ENCODE data around the gene LRRC42. TPM values are rescaled to one million over a fixed set of nuclear protein-coding genes. Genes with fewer than 3 reads are reported as not detected.

Gene LRRC42
- total RNA-seq, 4 donors from 2014 or later = 20.1 to 36.3 (median 24.4) TPM

GRCh38 chr1:53944469-53945182 is 1.5 kb upstream of the LRRC42 start:
- peak overlapping the region; percentile 66 for H3K4me3 ChIP-seq (ENCODE audit: low read depth, poor library complexity, severe bottlenecking)
- DNase-seq (ENCODE audit: low spot score in 2 of 2) = no peak
- TF ChIP-seq POLR2A (IDR thresholded peaks at IDR 0.05) (no peak), CTCF (IDR thresholded peaks at IDR 0.05) (no peak)
- 55 to 57% methylated on average over 20 of the region's 20 CpGs for WGBS, 2 donors
- intact Hi-C loops (cut with DNase I; ENCODE audit: low total_unique reads) = no loop called here

- WGBS, 2 donors = 0 to 3% methylated on average over 16 of the region's 16 CpGs
- no peak for DNase-seq (ENCODE audit: low spot score in 2 of 2)
- H3K4me3 ChIP-seq (ENCODE audit: low read depth, poor library complexity, severe bottlenecking) = peak overlapping the region; percentile 66
- TF ChIP-seq POLR2A (IDR thresholded peaks at IDR 0.05) (no peak), CTCF (IDR thresholded peaks at IDR 0.05) (no peak)
- intact Hi-C loops (cut with DNase I; ENCODE audit: low total_unique reads) = no loop called here
These were observed 1.0 kb upstream of the LRRC42 start for GRCh38 chr1:53945183-53945432.

GRCh38 chr1:53945433-53946251 is 508 bp upstream of the LRRC42 start, which contains the start of gene IFT25:
Gene IFT25 (minus strand): TSS chr1:53945699. CDS start chr1:53940082, 5,617 bp downstream.
- 0 to 1% methylated on average over 32 to 47 of the region's 90 CpGs for WGBS, 2 donors
- H3K4me3 ChIP-seq (ENCODE audit: low read depth, poor library complexity, severe bottlenecking) = peak within 1 kb of the TSS; percentile 66
- TF ChIP-seq CTCF (IDR thresholded peaks at IDR 0.05) (no peak), POLR2A (IDR thresholded peaks at IDR 0.05) (peak in 1 of 2 donors; percentile 18)
- intact Hi-C loops (cut with DNase I; ENCODE audit: low total_unique reads) = no loop called here
- peak; percentile 96 to 100 for DNase-seq (ENCODE audit: low spot score in 2 of 2)

GRCh38 chr1:53947172-53947907 is 1.2 kb downstream of the LRRC42 start:
- intact Hi-C loops (cut with DNase I; ENCODE audit: low total_unique reads) = no loop called here
- no peak for DNase-seq (ENCODE audit: low spot score in 2 of 2)
- H3K4me3 ChIP-seq (ENCODE audit: low read depth, poor library complexity, severe bottlenecking) = no peak overlapping the region
- WGBS, 2 donors = 35 to 47% methylated on average over 6 of the region's 6 CpGs
- no peak for TF ChIP-seq POLR2A (IDR thresholded peaks at IDR 0.05)
- TF ChIP-seq CTCF (IDR thresholded peaks at IDR 0.05) = no peak

- WGBS, 2 donors = 71 to 85% methylated on average over 5 of the region's 5 CpGs
- DNase-seq (ENCODE audit: low spot score in 2 of 2) = no peak
- intact Hi-C loops (cut with DNase I; ENCODE audit: low total_unique reads) = no loop called here
- H3K4me3 ChIP-seq (ENCODE audit: low read depth, poor library complexity, severe bottlenecking) = no peak overlapping the region
- TF ChIP-seq CTCF (IDR thresholded peaks at IDR 0.05) (no peak), POLR2A (IDR thresholded peaks at IDR 0.05) (no peak)
These were observed 2.1 kb downstream of the LRRC42 start for GRCh38 chr1:53948291-53948690.
